ENCODE measurements around the gene MPZL3. TPM values are rescaled to one million over a fixed set of nuclear protein-coding genes. Genes with fewer than 3 reads are reported as not detected.

The MPZL3 gene
- total RNA-seq, 1 donor from 2014 or later = 49.5 TPM

- intact Hi-C loops (cut with micrococcal nuclease) = no loop called here
- peaks cover 5% of the 10 kb centered on the region for H3K9me3 Mint-ChIP-seq
- H3K27me3 Mint-ChIP-seq (ENCODE audit: low read depth) = peaks cover 7% of the 10 kb centered on the region
- DNase-seq (ENCODE audit: low spot score) = no peak
- H3K36me3 Mint-ChIP-seq (ENCODE audit: low read depth) = peaks cover 30% of the 10 kb centered on the region
- H3K27ac Mint-ChIP-seq = no peak overlapping the region
- peaks cover 55% of the 10 kb centered on the region for H3K4me1 Mint-ChIP-seq (ENCODE audit: low read depth)
- H3K4me3 Mint-ChIP-seq (ENCODE audit: low read depth) = peak overlapping the region; percentile 87
Measured at GRCh38 chr11:118263112-118263511, 10.9 kb upstream of the MPZL3 start.

GRCh38 chr11:118260353-118260752 is 8.2 kb upstream of the MPZL3 start:
- peaks cover 49% of the 10 kb centered on the region for H3K4me1 Mint-ChIP-seq (ENCODE audit: low read depth)
- peaks cover 5% of the 10 kb centered on the region for H3K9me3 Mint-ChIP-seq
- intact Hi-C loops (cut with micrococcal nuclease) = no loop called here
- no peak for DNase-seq (ENCODE audit: low spot score)
- no peak overlapping the region for H3K4me3 Mint-ChIP-seq (ENCODE audit: low read depth)
- H3K36me3 Mint-ChIP-seq (ENCODE audit: low read depth) = peaks cover 45% of the 10 kb centered on the region
- no peak overlapping the region for H3K27ac Mint-ChIP-seq
- peaks cover 7% of the 10 kb centered on the region for H3K27me3 Mint-ChIP-seq (ENCODE audit: low read depth)

- DNase-seq (ENCODE audit: low spot score) = no peak
- no peak overlapping the region for H3K27ac Mint-ChIP-seq
- intact Hi-C loops (cut with micrococcal nuclease) = no loop called here
- peaks cover 41% of the 10 kb centered on the region for H3K4me1 Mint-ChIP-seq (ENCODE audit: low read depth)
- H3K9me3 Mint-ChIP-seq = peaks cover 5% of the 10 kb centered on the region
- H3K4me3 Mint-ChIP-seq (ENCODE audit: low read depth) = no peak overlapping the region
- H3K27me3 Mint-ChIP-seq (ENCODE audit: low read depth) = no peaks in the 10 kb centered on the region
- H3K36me3 Mint-ChIP-seq (ENCODE audit: low read depth) = peaks cover 49% of the 10 kb centered on the region
Measured at GRCh38 chr11:118259138-118259537, 7.0 kb upstream of the MPZL3 start.

GRCh38 chr11:118258410-118258809 is 6.2 kb upstream of the MPZL3 start:
- peaks cover 49% of the 10 kb centered on the region for H3K36me3 Mint-ChIP-seq (ENCODE audit: low read depth)
- intact Hi-C loops (cut with micrococcal nuclease) = no loop called here

GRCh38 chr11:118252688-118253087 is 523 bp upstream of the MPZL3 start:
- peaks cover 23% of the 10 kb centered on the region for H3K36me3 Mint-ChIP-seq (ENCODE audit: low read depth)
- DNase-seq (ENCODE audit: low spot score) = no peak

More at GRCh38 chr11:118258410-118258809, 6.2 kb upstream of the MPZL3 start:
- Mint-ChIP-seq H3K4me3 (ENCODE audit: low read depth) (no peak overlapping the region), H3K27ac (no peak overlapping the region), H3K4me1 (ENCODE audit: low read depth) (peaks cover 35% of the 10 kb centered on the region), H3K9me3 (peaks cover 5% of the 10 kb centered on the region), H3K27me3 (ENCODE audit: low read depth) (no peaks in the 10 kb centered on the region)
- DNase-seq (ENCODE audit: low spot score) = no peak

GRCh38 chr11:118247041-118247440 is 5.1 kb downstream of the MPZL3 start:
- no peak for DNase-seq (ENCODE audit: low spot score)
- Mint-ChIP-seq H3K27ac (peak overlapping the region; percentile 95), H3K27me3 (ENCODE audit: low read depth) (no peaks in the 10 kb centered on the region), H3K36me3 (ENCODE audit: low read depth) (peaks cover 39% of the 10 kb centered on the region), H3K9me3 (no peaks in the 10 kb centered on the region), H3K4me1 (ENCODE audit: low read depth) (peaks cover 66% of the 10 kb centered on the region), H3K4me3 (ENCODE audit: low read depth) (peak overlapping the region; percentile 56)
- intact Hi-C loops (cut with micrococcal nuclease) = loop anchor here (1.0 to 5.0 kb wide), 2 partner anchors 19 to 200 kb away; no protein-coding TSS in a partner anchor

More at GRCh38 chr11:118252688-118253087, 523 bp upstream of the MPZL3 start:
- H3K4me1 Mint-ChIP-seq (ENCODE audit: low read depth) = peaks cover 32% of the 10 kb centered on the region
- intact Hi-C loops (cut with micrococcal nuclease) = loop anchor here (2.0 to 5.0 kb wide), 2 partner anchors 34 to 90 kb away; partner anchors contain the start of genes CD3D and CD3G
- no peaks in the 10 kb centered on the region for H3K27me3 Mint-ChIP-seq (ENCODE audit: low read depth)
- peak overlapping the region; percentile 97 for H3K27ac Mint-ChIP-seq
- no peaks in the 10 kb centered on the region for H3K9me3 Mint-ChIP-seq
- H3K4me3 Mint-ChIP-seq (ENCODE audit: low read depth) = peak overlapping the region; percentile 90

- Mint-ChIP-seq H3K4me1 (ENCODE audit: low read depth) (peaks cover 76% of the 10 kb centered on the region), H3K27ac (peak overlapping the region; percentile 95), H3K4me3 (ENCODE audit: low read depth) (peak overlapping the region; percentile 44), H3K36me3 (ENCODE audit: low read depth) (peaks cover 42% of the 10 kb centered on the region), H3K9me3 (no peaks in the 10 kb centered on the region), H3K27me3 (ENCODE audit: low read depth) (no peaks in the 10 kb centered on the region)
- intact Hi-C loops (cut with micrococcal nuclease) = loop anchor here (1.0 to 5.0 kb wide), 3 partner anchors 29 to 199 kb away; no protein-coding TSS in a partner anchor
- no peak for DNase-seq (ENCODE audit: low spot score)
Measured at GRCh38 chr11:118245936-118246562, 6.1 kb downstream of the MPZL3 start.

GRCh38 chr11:118243993-118244762 is 8.0 kb downstream of the MPZL3 start:
- intact Hi-C loops (cut with micrococcal nuclease) = loop anchor here (5.0 kb wide), 2 partner anchors 38 to 198 kb away; no protein-coding TSS in a partner anchor
- Mint-ChIP-seq H3K9me3 (no peaks in the 10 kb centered on the region), H3K4me3 (ENCODE audit: low read depth) (peak overlapping the region; percentile 17), H3K36me3 (ENCODE audit: low read depth) (peaks cover 55% of the 10 kb centered on the region), H3K27me3 (ENCODE audit: low read depth) (no peaks in the 10 kb centered on the region), H3K27ac (peak overlapping the region; percentile 95), H3K4me1 (ENCODE audit: low read depth) (peaks cover 78% of the 10 kb centered on the region)
- DNase-seq (ENCODE audit: low spot score) = no peak

GRCh38 chr11:118243161-118243560 is 9.0 kb downstream of the MPZL3 start:
- H3K4me3 Mint-ChIP-seq (ENCODE audit: low read depth) = no peak overlapping the region
- intact Hi-C loops (cut with micrococcal nuclease) = loop anchor here (5.0 kb wide), 2 partner anchors 39 to 199 kb away; no protein-coding TSS in a partner anchor
- no peaks in the 10 kb centered on the region for H3K27me3 Mint-ChIP-seq (ENCODE audit: low read depth)
- peaks cover 83% of the 10 kb centered on the region for H3K4me1 Mint-ChIP-seq (ENCODE audit: low read depth)
- peaks cover 65% of the 10 kb centered on the region for H3K36me3 Mint-ChIP-seq (ENCODE audit: low read depth)
- peak overlapping the region; percentile 95 for H3K27ac Mint-ChIP-seq
- no peak for DNase-seq (ENCODE audit: low spot score)
- H3K9me3 Mint-ChIP-seq = no peaks in the 10 kb centered on the region

- intact Hi-C loops (cut with micrococcal nuclease) = loop anchor here (1.0 to 5.0 kb wide), 7 partner anchors 9 to 201 kb away; partner anchors contain the start of gene JAML
- no peaks in the 10 kb centered on the region for H3K9me3 Mint-ChIP-seq
- DNase-seq (ENCODE audit: low spot score) = no peak
- peak overlapping the region; percentile 78 for H3K4me3 Mint-ChIP-seq (ENCODE audit: low read depth)
- peak overlapping the region; percentile 95 for H3K27ac Mint-ChIP-seq
- H3K27me3 Mint-ChIP-seq (ENCODE audit: low read depth) = no peaks in the 10 kb centered on the region
- peaks cover 68% of the 10 kb centered on the region for H3K36me3 Mint-ChIP-seq (ENCODE audit: low read depth)
- H3K4me1 Mint-ChIP-seq (ENCODE audit: low read depth) = peaks cover 80% of the 10 kb centered on the region
Measured at GRCh38 chr11:118241764-118242098, 10.4 kb downstream of the MPZL3 start.

GRCh38 chr11:118240999-118241763 is 11.0 kb downstream of the MPZL3 start:
- DNase-seq (ENCODE audit: low spot score) = peak; percentile 65
- Mint-ChIP-seq H3K27me3 (ENCODE audit: low read depth) (no peaks in the 10 kb centered on the region), H3K4me1 (ENCODE audit: low read depth) (peaks cover 84% of the 10 kb centered on the region), H3K9me3 (no peaks in the 10 kb centered on the region), H3K27ac (peak overlapping the region; percentile 95), H3K4me3 (ENCODE audit: low read depth) (peak overlapping the region; percentile 78), H3K36me3 (ENCODE audit: low read depth) (peaks cover 74% of the 10 kb centered on the region)
- intact Hi-C loops (cut with micrococcal nuclease) = loop anchor here (1.0 to 5.0 kb wide), 8 partner anchors 9 to 201 kb away; partner anchors contain the start of gene JAML

GRCh38 chr11:118239509-118240205 is 12.5 kb downstream of the MPZL3 start:
- DNase-seq (ENCODE audit: low spot score) = no peak
- peaks cover 71% of the 10 kb centered on the region for H3K36me3 Mint-ChIP-seq (ENCODE audit: low read depth)
- intact Hi-C loops (cut with micrococcal nuclease) = loop anchor here (1.0 to 5.0 kb wide), 5 partner anchors 11 to 203 kb away; no protein-coding TSS in a partner anchor
- H3K4me1 Mint-ChIP-seq (ENCODE audit: low read depth) = peaks cover 81% of the 10 kb centered on the region
- no peaks in the 10 kb centered on the region for H3K9me3 Mint-ChIP-seq
- H3K27ac Mint-ChIP-seq = peak overlapping the region; percentile 95
- peak overlapping the region; percentile 78 for H3K4me3 Mint-ChIP-seq (ENCODE audit: low read depth)
- H3K27me3 Mint-ChIP-seq (ENCODE audit: low read depth) = no peaks in the 10 kb centered on the region

All from activated T-helper 2 cell treated with anti-CD3 and anti-CD28 coated beads, Interferon-gamma antibody, Interleukin-2, Interleukin-4, amounts not matched to agents 10 μg/mL and 5 μg/mL and 100 μg/mL, durations not matched to agents 14 hours and 24 hours and 36 hours (primary cell).